HG03558 (cell line): ENCODE results near the gene ENDOU.

Source experiments
- ATAC-seq: cut with Tn5 transposase; IDR thresholded peaks from one replicate; pipeline ENCODE4 v1.9.1; 2021; ENCODE audit warnings: moderate number of reproducible peaks; ENCODE audit not compliant: unreplicated experiment; ENCODE audit errors: extremely low read depth

The ENDOU gene

GRCh38 chr12:47757840-47758583 lies 32.7 kb upstream of the ENDOU start:
- no peak for ATAC-seq

- ATAC-seq = no peak
Measured at GRCh38 chr12:47757364-47757839, 32.1 kb upstream of the ENDOU start.

- ATAC-seq = peak; percentile 56
Measured at GRCh38 chr12:47755655-47756562, 30.6 kb upstream of the ENDOU start.

DNA sequence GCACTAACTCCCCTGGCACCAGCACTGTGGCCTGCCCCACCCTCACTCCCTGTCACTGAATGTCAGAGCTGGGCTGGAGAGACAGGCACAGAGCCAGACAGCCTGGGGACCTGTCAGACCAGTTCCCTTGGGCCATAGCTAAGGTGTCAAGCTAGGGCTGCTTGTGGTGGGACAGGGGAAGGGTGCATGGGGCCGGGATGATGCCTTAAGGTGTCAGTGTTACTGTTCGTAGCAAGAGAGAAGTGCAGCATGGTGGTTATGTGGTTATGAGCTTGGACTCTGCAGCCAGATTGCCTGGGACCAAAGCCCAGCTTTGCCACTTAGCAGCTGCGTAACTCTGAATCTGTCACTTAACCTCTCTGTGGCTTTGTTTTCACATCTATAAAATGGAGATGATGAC lies 29.6 kb upstream of the ENDOU start:
- no peak for ATAC-seq

DNA sequence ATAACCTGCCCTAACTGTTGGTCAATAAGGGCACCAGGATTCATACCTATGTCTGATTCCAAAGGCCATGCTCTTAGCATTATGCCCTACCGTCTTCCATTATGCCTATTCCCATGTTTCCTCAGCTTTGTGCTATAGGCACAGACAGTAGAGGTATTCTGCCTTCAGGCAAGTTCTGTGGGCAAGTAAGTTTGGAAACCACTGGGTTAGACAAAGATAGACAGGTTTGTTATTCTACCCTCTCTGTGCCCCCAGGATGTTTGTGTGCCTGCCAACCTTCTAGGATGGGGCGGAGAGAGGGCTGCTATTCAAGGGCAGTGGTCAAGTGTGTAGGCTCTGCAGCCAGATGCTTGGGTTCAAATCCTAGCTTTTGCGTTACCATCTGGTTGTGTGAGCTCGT lies 28.8 kb upstream of the ENDOU start:
- ATAC-seq = no peak

DNA sequence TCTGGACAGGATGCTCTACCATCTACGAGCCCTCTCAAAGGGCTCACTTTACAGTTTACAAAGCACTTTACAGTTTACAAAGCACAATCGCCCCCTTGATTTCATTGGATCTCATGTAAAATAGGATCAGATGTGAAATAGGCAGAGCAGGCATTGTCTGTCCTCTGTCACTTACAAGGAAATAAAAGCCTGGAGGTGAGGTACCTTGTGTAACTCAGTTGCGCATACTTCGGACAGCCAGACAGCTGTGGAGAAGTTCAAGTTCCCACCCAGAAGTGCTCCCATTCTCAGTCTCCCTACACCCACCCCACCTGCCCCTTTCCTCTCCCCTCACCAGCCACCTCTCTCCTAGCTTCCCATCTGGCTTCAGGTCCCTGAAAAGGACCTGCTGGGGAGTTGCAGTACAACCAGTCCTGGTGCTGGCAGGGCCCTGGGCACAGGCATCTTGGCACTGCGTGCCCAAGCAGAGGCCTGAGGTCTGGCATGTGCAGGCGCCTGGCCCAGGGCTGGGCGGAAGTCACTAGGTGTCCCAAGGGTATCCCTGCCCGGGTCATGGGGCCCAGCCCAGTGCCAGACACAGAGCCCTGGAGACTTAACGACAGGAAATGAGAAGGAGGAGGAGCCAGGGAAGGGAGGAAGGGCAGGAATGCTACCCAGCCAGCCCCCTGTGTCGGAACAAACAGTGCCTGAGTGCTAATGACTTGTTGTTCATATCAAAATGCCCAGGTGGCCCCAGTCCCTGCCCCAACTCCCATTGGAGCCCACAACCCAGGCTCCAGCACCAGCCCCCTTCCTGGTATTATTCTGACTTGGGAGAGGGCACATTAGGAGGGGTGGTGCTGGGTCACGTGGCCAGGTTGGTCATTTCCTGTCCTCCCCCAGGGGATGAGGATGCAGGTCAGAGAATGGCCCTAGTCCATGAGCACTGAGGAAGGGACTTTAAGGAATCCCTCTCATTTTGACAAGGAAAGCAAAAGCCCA lies 28.0 kb upstream of the ENDOU start:
- ATAC-seq = no peak

DNA sequence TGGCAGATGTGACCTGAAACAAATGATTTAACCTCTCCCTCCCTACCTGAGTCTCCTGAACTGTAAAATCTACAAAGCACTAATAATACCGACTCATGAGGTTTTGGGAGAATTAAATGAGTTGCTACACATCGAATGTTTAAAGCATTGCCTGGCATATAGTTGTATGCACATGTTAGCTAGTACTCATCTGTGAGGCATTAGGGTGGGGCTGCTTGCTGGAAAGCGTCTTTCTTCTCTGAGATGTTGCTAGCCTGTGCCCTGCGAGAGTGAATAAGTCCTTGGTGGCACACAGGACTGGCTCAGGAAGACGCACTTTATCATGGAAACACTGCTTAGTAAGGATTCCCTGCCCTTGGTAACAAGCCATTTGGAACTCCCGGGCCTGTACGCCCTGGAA lies 27.3 kb upstream of the ENDOU start:
- ATAC-seq = no peak

GRCh38 chr12:47752121-47752520 lies 26.8 kb upstream of the ENDOU start:
- no peak for ATAC-seq

DNA sequence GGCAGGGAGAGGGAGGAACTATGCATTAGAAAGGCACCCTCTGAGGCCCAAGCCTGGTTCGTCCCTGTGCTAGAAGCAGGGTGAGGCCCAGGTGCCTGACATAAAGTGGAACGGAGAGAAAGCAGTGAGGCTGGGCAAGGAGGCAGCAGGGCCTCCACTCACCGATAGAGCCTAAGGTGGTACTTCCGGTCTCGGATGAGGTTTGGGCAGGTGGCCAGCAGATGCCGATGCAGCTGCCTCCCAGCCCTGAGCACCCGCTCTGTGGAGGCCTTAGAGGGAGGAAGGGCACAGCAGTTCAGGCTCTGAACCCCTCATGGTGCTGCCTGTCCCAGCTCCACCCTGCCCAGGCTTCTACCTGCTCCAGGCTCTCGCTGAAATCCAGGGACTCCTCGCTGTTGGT lies 26.3 kb upstream of the ENDOU start:
- ATAC-seq = no peak

DNA sequence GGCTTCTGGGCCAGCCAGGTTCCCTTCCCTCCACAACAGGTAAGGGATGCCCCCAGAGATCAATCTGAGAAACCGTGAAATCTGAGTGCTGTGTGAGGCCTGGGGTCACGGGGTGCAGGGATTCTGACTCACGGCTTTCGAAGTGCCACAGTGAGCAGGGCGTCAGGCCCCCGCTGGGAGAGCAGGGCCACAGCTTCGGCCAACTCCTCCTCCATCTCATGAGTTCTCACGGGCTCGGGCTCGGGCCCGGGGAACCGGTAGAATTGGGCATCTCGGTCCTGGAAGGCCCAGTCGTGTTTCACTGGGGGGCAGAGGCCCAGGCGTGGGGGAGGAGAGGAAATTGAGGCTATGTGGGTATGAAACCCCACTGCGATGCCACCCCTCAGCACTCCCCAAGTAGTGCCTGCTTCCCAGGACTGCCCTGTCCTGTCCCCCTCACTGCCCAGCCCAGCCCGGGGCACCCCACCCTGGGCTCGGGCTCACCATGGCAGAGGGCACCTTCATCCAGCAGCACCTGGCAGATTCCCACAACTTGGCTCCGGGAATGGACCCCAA lies 25.7 kb upstream of the ENDOU start:
- ATAC-seq = no peak

GRCh38 chr12:47750229-47750798 lies 25.0 kb upstream of the ENDOU start:
- no peak for ATAC-seq

DNA sequence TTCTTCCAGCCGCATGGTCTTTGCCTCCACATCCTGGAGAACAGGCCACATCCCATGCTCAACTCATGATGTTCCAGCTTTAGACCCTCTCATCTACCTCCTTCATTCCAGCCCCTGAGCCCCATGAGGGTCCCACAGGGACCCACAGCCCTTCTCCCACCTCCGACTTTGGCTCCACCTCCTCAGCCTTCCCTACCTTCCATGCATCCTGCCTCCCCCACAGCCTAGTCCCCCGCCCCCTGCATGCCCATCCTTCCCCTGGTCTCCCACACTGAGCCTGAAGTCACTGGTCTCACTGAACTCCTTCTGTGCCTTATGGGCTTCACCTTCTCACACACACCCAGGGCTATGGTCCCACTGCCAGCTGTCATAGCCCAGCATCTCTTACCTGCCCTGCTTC lies 23.6 kb upstream of the ENDOU start:
- no peak for ATAC-seq

- ATAC-seq = no peak
Measured at GRCh38 chr12:47748507-47748828, 23.2 kb upstream of the ENDOU start.

GRCh38 chr12:47747596-47748506 lies 22.6 kb upstream of the ENDOU start:
- ATAC-seq = no peak

DNA sequence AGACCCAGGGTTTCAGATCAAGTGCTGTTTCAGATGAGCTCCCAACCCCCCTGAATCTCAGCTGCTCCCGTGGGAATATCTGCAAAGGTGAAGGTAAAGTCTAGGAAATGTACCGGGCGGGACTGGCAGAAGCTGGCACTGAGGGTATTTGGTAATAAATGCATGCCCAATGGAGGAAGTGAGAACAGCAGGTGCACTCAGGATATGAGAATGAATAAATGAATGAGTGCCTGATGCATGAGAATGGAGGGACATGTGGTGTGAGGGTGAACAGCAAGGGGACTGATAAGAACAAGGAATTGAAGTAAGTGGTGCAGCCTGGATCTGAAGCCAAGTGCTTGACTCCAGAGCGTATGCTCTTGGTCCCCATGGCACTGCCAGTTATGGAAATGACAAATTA lies 21.8 kb upstream of the ENDOU start:
- ATAC-seq = no peak

GRCh38 chr12:47746523-47746922 lies 21.2 kb upstream of the ENDOU start:
- ATAC-seq = no peak

DNA sequence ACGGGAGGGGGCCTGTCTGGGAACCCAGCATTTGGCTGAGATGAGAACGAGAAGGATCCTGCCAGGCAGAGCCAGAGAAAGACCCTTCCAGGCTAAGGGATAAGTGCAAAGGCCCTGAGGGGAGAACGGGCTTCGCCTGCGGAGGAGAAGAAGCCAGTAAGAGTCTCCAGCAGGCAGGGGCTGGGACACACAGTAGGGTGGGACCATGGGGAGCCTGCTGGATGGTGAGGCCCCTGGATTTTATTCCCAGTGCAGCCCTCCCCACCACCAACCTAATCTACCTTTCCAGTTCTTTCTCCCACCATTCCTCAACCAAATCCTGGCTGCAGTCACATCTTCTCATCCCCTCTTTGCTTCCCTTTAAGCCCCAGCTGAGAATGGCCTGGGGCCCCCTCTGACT lies 20.8 kb upstream of the ENDOU start:
- ATAC-seq = no peak

GRCh38 chr12:47745485-47746041 lies 20.3 kb upstream of the ENDOU start:
- ATAC-seq = no peak
